C4-2B (cell line): Measurements from ENCODE around the gene LIF.

Experiments used
- ZFX ChIP-seq: fragments of 450-650 bp; IDR thresholded peaks from 2 replicates; pipeline ENCODE4 v1.6.1; 2017
- TF ChIP-seq, protein P1 (sequence below): fragments of 450-650 bp; conservative IDR thresholded peaks from 2 replicates; pipeline ENCODE4 v1.5.1; 2017; ENCODE audit warnings: mild to moderate bottlenecking

DNA sequence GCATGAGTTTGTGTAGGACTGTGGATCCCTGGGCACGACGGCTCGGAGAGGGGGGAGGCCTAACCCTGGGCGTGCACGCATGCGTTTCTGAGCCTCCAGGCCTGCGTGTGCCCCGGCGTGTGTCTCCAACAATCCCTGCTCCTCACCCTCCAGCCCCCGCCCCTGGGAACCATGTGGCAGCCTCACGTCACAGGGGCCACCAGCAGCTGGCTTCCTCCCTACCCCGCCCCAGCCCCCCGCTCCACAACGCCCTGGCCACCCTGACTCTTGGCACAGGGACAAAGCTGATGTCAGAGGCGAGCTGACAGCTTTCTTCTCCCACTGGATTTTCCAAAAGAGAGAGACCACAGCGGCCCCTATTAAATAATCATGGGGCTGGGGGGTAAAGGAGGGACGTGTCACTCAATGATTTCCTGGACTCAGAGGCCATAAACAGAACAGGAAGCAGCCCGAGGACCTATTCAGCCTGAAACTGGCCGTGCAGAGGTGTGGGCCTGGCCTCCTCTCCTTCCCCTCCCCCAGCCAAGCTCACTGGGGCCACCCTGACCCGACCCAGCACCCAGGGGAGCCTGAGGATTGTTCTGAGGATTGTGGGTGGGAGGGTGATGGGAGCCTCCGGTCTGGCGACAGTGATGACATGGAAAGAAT is 6.8 kb upstream of the LIF start:
- TF ChIP-seq, protein P1, sequence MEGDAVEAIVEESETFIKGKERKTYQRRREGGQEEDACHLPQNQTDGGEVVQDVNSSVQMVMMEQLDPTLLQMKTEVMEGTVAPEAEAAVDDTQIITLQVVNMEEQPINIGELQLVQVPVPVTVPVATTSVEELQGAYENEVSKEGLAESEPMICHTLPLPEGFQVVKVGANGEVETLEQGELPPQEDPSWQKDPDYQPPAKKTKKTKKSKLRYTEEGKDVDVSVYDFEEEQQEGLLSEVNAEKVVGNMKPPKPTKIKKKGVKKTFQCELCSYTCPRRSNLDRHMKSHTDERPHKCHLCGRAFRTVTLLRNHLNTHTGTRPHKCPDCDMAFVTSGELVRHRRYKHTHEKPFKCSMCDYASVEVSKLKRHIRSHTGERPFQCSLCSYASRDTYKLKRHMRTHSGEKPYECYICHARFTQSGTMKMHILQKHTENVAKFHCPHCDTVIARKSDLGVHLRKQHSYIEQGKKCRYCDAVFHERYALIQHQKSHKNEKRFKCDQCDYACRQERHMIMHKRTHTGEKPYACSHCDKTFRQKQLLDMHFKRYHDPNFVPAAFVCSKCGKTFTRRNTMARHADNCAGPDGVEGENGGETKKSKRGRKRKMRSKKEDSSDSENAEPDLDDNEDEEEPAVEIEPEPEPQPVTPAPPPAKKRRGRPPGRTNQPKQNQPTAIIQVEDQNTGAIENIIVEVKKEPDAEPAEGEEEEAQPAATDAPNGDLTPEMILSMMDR, result no peak
- TF ChIP-seq ZFX, result no peak
